ENCODE measurements around the gene HMSD. TPM values are rescaled to one million over a fixed set of nuclear protein-coding genes. Genes with fewer than 3 reads are reported as not detected.

HMSD gene
- total and polyA plus RNA-seq, 2 of the 13 experiments (the other 11 are each of a cell fraction or from before 2014, with no cell fraction given): not detected

DNA sequence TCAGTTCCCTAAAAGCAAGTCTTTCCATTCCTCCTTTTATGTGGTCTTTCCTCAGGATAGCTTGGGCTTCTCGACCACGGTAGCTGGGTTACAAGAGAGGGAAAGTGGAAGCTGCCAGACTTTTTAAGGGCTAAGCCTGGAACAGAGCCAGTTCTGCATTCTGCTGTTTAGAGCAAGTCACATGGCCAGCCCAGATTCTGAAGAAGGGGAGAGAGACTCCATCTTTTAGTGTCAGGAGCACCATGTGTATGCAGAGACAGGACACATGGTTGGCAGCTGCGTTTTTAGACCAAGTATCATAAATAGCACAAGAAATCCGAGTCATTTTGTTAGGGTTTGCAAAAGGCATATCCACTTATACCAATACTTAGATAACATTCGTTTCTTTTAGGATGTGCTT, 4.7 kb downstream of the HMSD start:
- intact Hi-C loops (cut with micrococcal nuclease; ENCODE audit: unreplicated experiment) (no loop called here), in situ Hi-C loops (cut with HindIII; ENCODE audit: extremely low pct_ligation_motif_present, low pct_unique_long_range_greater_than_20kb) (no loop called here)
- ATAC-seq: no peak
- FAIRE-seq: no peak
- Histone ChIP-seq H3K36me3 (replicated peaks in 1 of 2; ENCODE audit: control insufficient read depth in 1 of 2, insufficient read depth in 2 of 2, low read length in 2 of 2) (no peaks in the 10 kb centered on the region), H3K79me2 (ENCODE audit: insufficient read depth, low read length) (no peaks in the 10 kb centered on the region), H2AFZ (ENCODE audit: low read length) (no peak overlapping the region), H4K20me1 (ENCODE audit: insufficient read depth, low read length) (no peaks in the 10 kb centered on the region), H3K27ac (ENCODE audit: extremely low read length, insufficient read depth, low read length) (no peak overlapping the region), H3K9ac (ENCODE audit: insufficient read depth, low read depth, low read length) (no peak overlapping the region), H3K4me3 (replicated peaks in 1 of 3; ENCODE audit: insufficient read depth in 1 of 3, low read depth in 2 of 3, low read length in 3 of 3) (no peak overlapping the region), H3K4me1 (ENCODE audit: insufficient read depth, low read length) (no peaks in the 10 kb centered on the region), H3K4me2 (ENCODE audit: low read depth, low read length) (no peak overlapping the region), H3K27me3 (ENCODE audit: control insufficient read depth in 1 of 2, insufficient read depth in 2 of 2, low read length in 2 of 2) (peaks cover 0 to 2% of the 10 kb centered on the region in 2 experiments; a peak in 1 of 5 replicates), H3K9me3 (ENCODE audit: low read length) (no peaks in the 10 kb centered on the region)
- ChIA-PET CTCF (ENCODE audit: low intra/inter-chr PET ratio, low total read pairs) (no interaction called here), POLR2A (no interaction called here)
- no peak for DNase-seq (ENCODE audit: low spot score)
- TF ChIP-seq MNT (IDR thresholded peaks at IDR 0.05): peak; percentile 89
- TF ChIP-seq HMG20A (CRISPR knock-in tag; IDR thresholded peaks at IDR 0.05; ENCODE audit: borderline replicate concordance): no peak
- 3% methylated on average over 5 of the region's 5 CpGs for WGBS (ENCODE audit: low lambda C conversion rate)
- BruUV-seq (replicated peaks): no TSS peak

GRCh38 chr18:63956755-63957154, 7.7 kb downstream of the HMSD start:
- DNase-seq (ENCODE audit: low spot score): no peak
- whole genome bisulfite sequencing (ENCODE audit: low lambda C conversion rate): 13% methylated on average over 4 of the region's 4 CpGs
- Histone ChIP-seq H3K9me3 (ENCODE audit: low read length) (no peaks in the 10 kb centered on the region), H3K79me2 (ENCODE audit: insufficient read depth, low read length) (no peaks in the 10 kb centered on the region), H3K4me2 (ENCODE audit: low read depth, low read length) (no peak overlapping the region), H3K27me3 (ENCODE audit: control insufficient read depth in 1 of 2, insufficient read depth in 2 of 2, low read length in 2 of 2) (peaks cover 0 to 2% of the 10 kb centered on the region in 2 experiments; a peak in 1 of 5 replicates), H3K27ac (ENCODE audit: extremely low read length, insufficient read depth, low read length) (no peak overlapping the region), H4K20me1 (ENCODE audit: insufficient read depth, low read length) (no peaks in the 10 kb centered on the region), H3K36me3 (replicated peaks in 1 of 2; ENCODE audit: control insufficient read depth in 1 of 2, insufficient read depth in 2 of 2, low read length in 2 of 2) (no peaks in the 10 kb centered on the region), H3K9ac (ENCODE audit: insufficient read depth, low read depth, low read length) (no peak overlapping the region), H3K4me1 (ENCODE audit: insufficient read depth, low read length) (no peaks in the 10 kb centered on the region), H3K4me3 (replicated peaks in 1 of 3; ENCODE audit: insufficient read depth in 1 of 3, low read depth in 2 of 3, low read length in 3 of 3) (no peak overlapping the region), H2AFZ (ENCODE audit: low read length) (no peak overlapping the region)
- no peak for ATAC-seq
- TF ChIP-seq POLR2AphosphoS5 (IDR thresholded peaks at IDR 0.05; ENCODE audit: low read depth, low read length): no peak
- TF ChIP-seq CBX1 (IDR thresholded peaks at IDR 0.05; ENCODE audit: low read depth): no peak
- TF ChIP-seq, protein P1, sequence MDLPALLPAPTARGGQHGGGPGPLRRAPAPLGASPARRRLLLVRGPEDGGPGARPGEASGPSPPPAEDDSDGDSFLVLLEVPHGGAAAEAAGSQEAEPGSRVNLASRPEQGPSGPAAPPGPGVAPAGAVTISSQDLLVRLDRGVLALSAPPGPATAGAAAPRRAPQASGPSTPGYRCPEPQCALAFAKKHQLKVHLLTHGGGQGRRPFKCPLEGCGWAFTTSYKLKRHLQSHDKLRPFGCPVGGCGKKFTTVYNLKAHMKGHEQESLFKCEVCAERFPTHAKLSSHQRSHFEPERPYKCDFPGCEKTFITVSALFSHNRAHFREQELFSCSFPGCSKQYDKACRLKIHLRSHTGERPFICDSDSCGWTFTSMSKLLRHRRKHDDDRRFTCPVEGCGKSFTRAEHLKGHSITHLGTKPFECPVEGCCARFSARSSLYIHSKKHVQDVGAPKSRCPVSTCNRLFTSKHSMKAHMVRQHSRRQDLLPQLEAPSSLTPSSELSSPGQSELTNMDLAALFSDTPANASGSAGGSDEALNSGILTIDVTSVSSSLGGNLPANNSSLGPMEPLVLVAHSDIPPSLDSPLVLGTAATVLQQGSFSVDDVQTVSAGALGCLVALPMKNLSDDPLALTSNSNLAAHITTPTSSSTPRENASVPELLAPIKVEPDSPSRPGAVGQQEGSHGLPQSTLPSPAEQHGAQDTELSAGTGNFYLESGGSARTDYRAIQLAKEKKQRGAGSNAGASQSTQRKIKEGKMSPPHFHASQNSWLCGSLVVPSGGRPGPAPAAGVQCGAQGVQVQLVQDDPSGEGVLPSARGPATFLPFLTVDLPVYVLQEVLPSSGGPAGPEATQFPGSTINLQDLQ (CRISPR knock-in tag; IDR thresholded peaks at IDR 0.05): no peak
- no peak for TF ChIP-seq ZNF501 (CRISPR knock-in tag; IDR thresholded peaks at IDR 0.05)
- no peak for TF ChIP-seq ZNF546 (CRISPR knock-in tag; conservative IDR thresholded peaks at IDR 0.05)
- TF ChIP-seq, protein P2, sequence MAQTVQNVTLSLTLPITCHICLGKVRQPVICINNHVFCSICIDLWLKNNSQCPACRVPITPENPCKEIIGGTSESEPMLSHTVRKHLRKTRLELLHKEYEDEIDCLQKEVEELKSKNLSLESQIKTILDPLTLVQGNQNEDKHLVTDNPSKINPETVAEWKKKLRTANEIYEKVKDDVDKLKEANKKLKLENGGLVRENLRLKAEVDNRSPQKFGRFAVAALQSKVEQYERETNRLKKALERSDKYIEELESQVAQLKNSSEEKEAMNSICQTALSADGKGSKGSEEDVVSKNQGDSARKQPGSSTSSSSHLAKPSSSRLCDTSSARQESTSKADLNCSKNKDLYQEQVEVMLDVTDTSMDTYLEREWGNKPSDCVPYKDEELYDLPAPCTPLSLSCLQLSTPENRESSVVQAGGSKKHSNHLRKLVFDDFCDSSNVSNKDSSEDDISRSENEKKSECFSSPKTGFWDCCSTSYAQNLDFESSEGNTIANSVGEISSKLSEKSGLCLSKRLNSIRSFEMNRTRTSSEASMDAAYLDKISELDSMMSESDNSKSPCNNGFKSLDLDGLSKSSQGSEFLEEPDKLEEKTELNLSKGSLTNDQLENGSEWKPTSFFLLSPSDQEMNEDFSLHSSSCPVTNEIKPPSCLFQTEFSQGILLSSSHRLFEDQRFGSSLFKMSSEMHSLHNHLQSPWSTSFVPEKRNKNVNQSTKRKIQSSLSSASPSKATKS (CRISPR knock-in tag; IDR thresholded peaks at IDR 0.05): no peak
- CTCF ChIA-PET (ENCODE audit: low intra/inter-chr PET ratio, low total read pairs): no interaction called here
- FAIRE-seq: no peak
- intact Hi-C loops (cut with micrococcal nuclease; ENCODE audit: unreplicated experiment) (no loop called here), in situ Hi-C loops (cut with HindIII; ENCODE audit: extremely low pct_ligation_motif_present, low pct_unique_long_range_greater_than_20kb) (no loop called here)
- no TSS peak for BruUV-seq (replicated peaks)
- POLR2A ChIA-PET: no interaction called here
